ENCODE data around the gene PUS10. TPM values are rescaled to one million over a fixed set of nuclear protein-coding genes. Genes with fewer than 3 reads are reported as not detected.

Gene PUS10
- polyA plus RNA-seq, 3 donors: 2.0 to 3.0 (median 2.8) TPM

DNA sequence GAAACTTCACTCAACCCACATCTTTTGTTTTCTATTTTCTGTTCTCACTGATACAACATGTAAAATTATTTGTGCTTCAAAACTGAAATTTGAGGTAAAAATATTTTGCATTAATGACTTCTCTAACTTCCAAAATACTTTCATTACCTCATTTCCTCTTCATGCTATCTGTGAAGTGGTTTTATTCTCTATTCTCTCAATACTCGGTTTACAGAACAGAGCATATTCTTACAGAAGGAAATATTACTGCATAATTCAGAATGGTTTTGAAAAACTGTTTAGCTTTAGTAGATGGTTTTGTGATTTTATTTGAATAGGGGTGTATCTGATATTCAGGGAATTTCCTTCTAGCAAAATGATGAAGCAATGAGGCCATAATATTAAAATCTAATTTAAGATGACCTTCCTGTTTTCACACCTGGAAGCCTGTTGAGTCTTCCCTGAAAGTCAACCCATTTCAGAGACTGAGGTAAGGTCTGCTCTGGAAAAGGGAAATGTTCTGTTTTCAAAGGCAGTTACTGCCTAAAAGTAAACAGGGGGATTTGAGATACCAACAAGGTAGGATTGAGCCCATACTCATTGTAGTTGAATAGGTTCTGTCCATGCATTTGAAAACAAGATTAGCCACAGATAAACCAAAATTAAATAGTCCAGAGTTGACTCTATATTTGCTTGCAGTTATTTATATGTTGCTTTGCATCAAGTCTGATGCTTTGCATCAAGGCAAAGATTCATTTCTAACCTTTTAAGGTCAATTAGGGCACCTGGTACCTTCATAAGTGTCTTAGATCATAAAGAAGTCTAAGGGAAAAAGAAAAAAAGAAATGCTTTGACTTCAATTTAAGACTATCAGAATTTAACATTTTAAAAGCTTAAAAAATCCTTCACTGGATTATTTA is 51.3 kb downstream of the PUS10 start:
- Mint-ChIP-seq H3K9me3 (no peaks in the 10 kb centered on the region), H3K4me1 (peaks cover 13% of the 10 kb centered on the region), H3K27me3 (ENCODE audit: low read depth in 3 of 3) (no peaks in the 10 kb centered on the region), H3K36me3 (peaks cover 2 to 3% of the 10 kb centered on the region in 2 donors), H3K27ac (peak overlapping the region in 1 of 7 donors; percentile 61), H3K4me3 (no peak overlapping the region)
- no peaks in the 10 kb centered on the region for H3K79me2 ChIP-seq (ENCODE audit: insufficient read depth, low read length)
- no peaks in the 10 kb centered on the region for H3K9me3 ChIP-seq (replicated peaks in 1 of 2; ENCODE audit: control insufficient read depth in 1 of 2, insufficient read depth in 1 of 2, low read length in 2 of 2)
- TF ChIP-seq, protein P1, sequence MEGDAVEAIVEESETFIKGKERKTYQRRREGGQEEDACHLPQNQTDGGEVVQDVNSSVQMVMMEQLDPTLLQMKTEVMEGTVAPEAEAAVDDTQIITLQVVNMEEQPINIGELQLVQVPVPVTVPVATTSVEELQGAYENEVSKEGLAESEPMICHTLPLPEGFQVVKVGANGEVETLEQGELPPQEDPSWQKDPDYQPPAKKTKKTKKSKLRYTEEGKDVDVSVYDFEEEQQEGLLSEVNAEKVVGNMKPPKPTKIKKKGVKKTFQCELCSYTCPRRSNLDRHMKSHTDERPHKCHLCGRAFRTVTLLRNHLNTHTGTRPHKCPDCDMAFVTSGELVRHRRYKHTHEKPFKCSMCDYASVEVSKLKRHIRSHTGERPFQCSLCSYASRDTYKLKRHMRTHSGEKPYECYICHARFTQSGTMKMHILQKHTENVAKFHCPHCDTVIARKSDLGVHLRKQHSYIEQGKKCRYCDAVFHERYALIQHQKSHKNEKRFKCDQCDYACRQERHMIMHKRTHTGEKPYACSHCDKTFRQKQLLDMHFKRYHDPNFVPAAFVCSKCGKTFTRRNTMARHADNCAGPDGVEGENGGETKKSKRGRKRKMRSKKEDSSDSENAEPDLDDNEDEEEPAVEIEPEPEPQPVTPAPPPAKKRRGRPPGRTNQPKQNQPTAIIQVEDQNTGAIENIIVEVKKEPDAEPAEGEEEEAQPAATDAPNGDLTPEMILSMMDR (IDR thresholded peaks at IDR 0.05): no peak
- H4K20me1 ChIP-seq (ENCODE audit: insufficient read depth, low read length): no peaks in the 10 kb centered on the region
- peaks cover 9 to 16% of the 10 kb centered on the region in 2 donors for H3K4me1 ChIP-seq (ENCODE audit: control insufficient read depth in 1 of 2, insufficient read depth in 2 of 2, low read length in 2 of 2)
- no peak overlapping the region for H3K27ac ChIP-seq (ENCODE audit: low read depth in 1 of 2, low read length in 2 of 2)
- H3K36me3 ChIP-seq (replicated peaks in 1 of 2; ENCODE audit: control insufficient read depth in 1 of 2, insufficient read depth in 2 of 2, low read length in 2 of 2): no peaks in the 10 kb centered on the region
- no peak for DNase-seq
- no CpG with 5 or more reads among the region's 1 CpG for WGBS (ENCODE audit: insufficient coverage)
- no peaks in the 10 kb centered on the region for H3K27me3 ChIP-seq (ENCODE audit: control insufficient read depth in 2 of 2, insufficient read depth in 2 of 2, low read length in 2 of 2)
- H2AFZ ChIP-seq (ENCODE audit: insufficient read depth, low read depth, low read length, poor library complexity, severe bottlenecking): no peak overlapping the region
- no peak overlapping the region for H3K4me2 ChIP-seq (replicated peaks; ENCODE audit: extremely low read depth, low read length, poor library complexity, severe bottlenecking)
- H3K4me3 ChIP-seq (replicated peaks in 1 of 3; ENCODE audit: low read depth in 2 of 3, low read length in 3 of 3): no peak overlapping the region
- intact Hi-C loops (cut with micrococcal nuclease): no loop called here
- no peak overlapping the region for H3K9ac ChIP-seq (ENCODE audit: insufficient read depth, low read length, poor library complexity, severe bottlenecking)

DNA sequence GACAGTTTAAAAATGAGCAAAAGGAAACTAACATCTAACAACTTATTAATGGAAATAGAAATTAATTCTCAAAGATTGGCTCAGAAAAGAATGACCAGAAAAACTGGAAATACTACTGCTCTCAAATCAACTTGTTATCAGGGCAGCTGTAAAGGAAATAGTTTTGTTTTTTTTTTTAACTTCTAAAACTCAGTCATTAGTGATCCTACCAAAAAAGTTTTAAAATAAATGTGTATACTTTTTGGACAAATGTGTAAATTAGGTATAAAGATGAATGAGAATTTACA is 52.6 kb downstream of the PUS10 start:
- peaks cover 16% of the 10 kb centered on the region for H3K4me1 Mint-ChIP-seq
- TF ChIP-seq, protein P1 (IDR thresholded peaks at IDR 0.05): no peak
- peaks cover 2 to 3% of the 10 kb centered on the region in 2 donors for H3K36me3 Mint-ChIP-seq
- no peak for DNase-seq
- H3K4me3 ChIP-seq (replicated peaks in 1 of 3; ENCODE audit: low read depth in 2 of 3, low read length in 3 of 3): no peak overlapping the region
- no peak overlapping the region for H3K9ac ChIP-seq (ENCODE audit: insufficient read depth, low read length, poor library complexity, severe bottlenecking)
- no peak overlapping the region for H3K4me2 ChIP-seq (replicated peaks; ENCODE audit: extremely low read depth, low read length, poor library complexity, severe bottlenecking)
- no peaks in the 10 kb centered on the region for H3K27me3 Mint-ChIP-seq (ENCODE audit: low read depth in 3 of 3)
- H4K20me1 ChIP-seq (ENCODE audit: insufficient read depth, low read length): no peaks in the 10 kb centered on the region
- peaks cover 11 to 18% of the 10 kb centered on the region in 2 donors for H3K4me1 ChIP-seq (ENCODE audit: control insufficient read depth in 1 of 2, insufficient read depth in 2 of 2, low read length in 2 of 2)
- no peak overlapping the region for H3K27ac ChIP-seq (ENCODE audit: low read depth in 1 of 2, low read length in 2 of 2)
- H3K4me3 Mint-ChIP-seq: no peak overlapping the region
- H3K9me3 Mint-ChIP-seq: no peaks in the 10 kb centered on the region
- H3K27me3 ChIP-seq (ENCODE audit: control insufficient read depth in 2 of 2, insufficient read depth in 2 of 2, low read length in 2 of 2): no peaks in the 10 kb centered on the region
- peak overlapping the region in 1 of 7 donors; percentile 37 for H3K27ac Mint-ChIP-seq
- no peaks in the 10 kb centered on the region for H3K79me2 ChIP-seq (ENCODE audit: insufficient read depth, low read length)
- intact Hi-C loops (cut with micrococcal nuclease): no loop called here
- H3K9me3 ChIP-seq (replicated peaks in 1 of 2; ENCODE audit: control insufficient read depth in 1 of 2, insufficient read depth in 1 of 2, low read length in 2 of 2): no peaks in the 10 kb centered on the region
- no peaks in the 10 kb centered on the region for H3K36me3 ChIP-seq (replicated peaks in 1 of 2; ENCODE audit: control insufficient read depth in 1 of 2, insufficient read depth in 2 of 2, low read length in 2 of 2)
- H2AFZ ChIP-seq (ENCODE audit: insufficient read depth, low read depth, low read length, poor library complexity, severe bottlenecking): peak overlapping the region; percentile 49

Data from CD14-positive monocyte (primary cell).